Muscle layer of colon (tissue), 2 donors: ENCODE measurements around the gene CCDC154.

Experiments
- H3K27ac ChIP-seq: one replicate; pipeline ENCODE4 v1.7.0; 2013; ENCODE audit warnings: low read depth, mild to moderate bottlenecking, low read length, moderate library complexity
- H3K27me3 ChIP-seq, 2 donors: one replicate each; pipeline ENCODE4 v1.7.0; 2013; ENCODE audit warnings: low read length in 2 of 2, mild to moderate bottlenecking in 2 of 2; ENCODE audit not compliant: insufficient read depth in 2 of 2, control insufficient read depth in 1 of 2
- H3K36me3 ChIP-seq: one replicate; pipeline ENCODE4 v1.7.0; 2013; ENCODE audit warnings: mild to moderate bottlenecking, low read length; ENCODE audit not compliant: insufficient read depth
- H3K4me1 ChIP-seq: one replicate; pipeline ENCODE4 v1.7.0; 2013; ENCODE audit warnings: mild to moderate bottlenecking, low read length; ENCODE audit not compliant: insufficient read depth
- H3K4me3 ChIP-seq, 2 donors: one replicate each; pipeline ENCODE4 v1.7.0; 2013; ENCODE audit warnings: low read length in 2 of 2, low read depth in 1 of 2, mild to moderate bottlenecking in 1 of 2, moderate library complexity in 1 of 2
- H3K9ac ChIP-seq: one replicate; pipeline ENCODE4 v1.7.0; 2013; ENCODE audit warnings: low read length
- H3K9me3 ChIP-seq: one replicate; pipeline ENCODE4 v1.7.0; 2013; ENCODE audit warnings: mild to moderate bottlenecking, low read length
- donor health status: abdominal sarcoma.
- donor health status: Adenocarcinoma of cecum.

The CCDC154 gene, protein sequence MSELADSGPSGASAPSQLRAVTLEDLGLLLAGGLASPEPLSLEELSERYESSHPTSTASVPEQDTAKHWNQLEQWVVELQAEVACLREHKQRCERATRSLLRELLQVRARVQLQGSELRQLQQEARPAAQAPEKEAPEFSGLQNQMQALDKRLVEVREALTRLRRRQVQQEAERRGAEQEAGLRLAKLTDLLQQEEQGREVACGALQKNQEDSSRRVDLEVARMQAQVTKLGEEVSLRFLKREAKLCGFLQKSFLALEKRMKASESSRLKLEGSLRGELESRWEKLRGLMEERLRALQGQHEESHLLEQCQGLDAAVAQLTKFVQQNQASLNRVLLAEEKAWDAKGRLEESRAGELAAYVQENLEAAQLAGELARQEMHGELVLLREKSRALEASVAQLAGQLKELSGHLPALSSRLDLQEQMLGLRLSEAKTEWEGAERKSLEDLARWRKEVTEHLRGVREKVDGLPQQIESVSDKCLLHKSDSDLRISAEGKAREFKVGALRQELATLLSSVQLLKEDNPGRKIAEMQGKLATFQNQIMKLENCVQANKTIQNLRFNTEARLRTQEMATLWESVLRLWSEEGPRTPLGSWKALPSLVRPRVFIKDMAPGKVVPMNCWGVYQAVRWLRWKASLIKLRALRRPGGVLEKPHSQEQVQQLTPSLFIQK

GRCh38 chr16:1443980-1444729, at the start of gene CCDC154:
CCDC154 (minus strand) TSS chr16:1444556; CDS start chr16:1444322, 234 bp downstream.
- Histone ChIP-seq H3K36me3 (peaks cover 18% of the 10 kb centered on the region), H3K9ac (no peak within 1 kb of the TSS), H3K4me3 (no peak within 1 kb of the TSS)

GRCh38 chr16:1493746-1494094, 49.4 kb upstream of the CCDC154 start:
- peak overlapping the region; percentile 21 for H3K9ac ChIP-seq
- peaks cover 21% of the 10 kb centered on the region for H3K4me1 ChIP-seq
- H3K9me3 ChIP-seq, result no peaks in the 10 kb centered on the region
- peak overlapping the region; percentile 79 to 84 for H3K4me3 ChIP-seq
- peaks cover 14% of the 10 kb centered on the region for H3K36me3 ChIP-seq
- peak overlapping the region; percentile 80 for H3K27ac ChIP-seq
- H3K27me3 ChIP-seq, result no peaks in the 10 kb centered on the region

More at GRCh38 chr16:1443980-1444729, at the start of gene CCDC154:
- Histone ChIP-seq H3K27ac (no peak within 1 kb of the TSS), H3K27me3 (no peaks in the 10 kb centered on the region), H3K4me1 (no peaks in the 10 kb centered on the region), H3K9me3 (no peaks in the 10 kb centered on the region)

GRCh38 chr16:1492923-1493745, 48.8 kb upstream of the CCDC154 start, which contains the start of gene TELO2:
TELO2 (plus strand) TSS chr16:1493360; CDS start chr16:1494282, 922 bp downstream.
- Histone ChIP-seq H3K9me3 (no peaks in the 10 kb centered on the region), H3K9ac (peak within 1 kb of the TSS; percentile 21), H3K4me1 (peaks cover 21% of the 10 kb centered on the region), H3K27me3 (no peaks in the 10 kb centered on the region), H3K4me3 (peak within 1 kb of the TSS; percentile 79 to 84), H3K36me3 (peaks cover 9% of the 10 kb centered on the region), H3K27ac (peak within 1 kb of the TSS; percentile 85)

- H3K4me3 ChIP-seq, result peak overlapping the region; percentile 79 to 84
- H3K27ac ChIP-seq, result peak overlapping the region; percentile 85
Measured at GRCh38 chr16:1492082-1492922, 47.9 kb upstream of the CCDC154 start.

GRCh38 chr16:1491327-1491726, 47.0 kb upstream of the CCDC154 start:
- H3K4me3 ChIP-seq, result no peak overlapping the region
- H3K9ac ChIP-seq, result no peak overlapping the region
- H3K9me3 ChIP-seq, result no peaks in the 10 kb centered on the region
- H3K36me3 ChIP-seq, result no peaks in the 10 kb centered on the region
- no peaks in the 10 kb centered on the region for H3K27me3 ChIP-seq
- H3K27ac ChIP-seq, result no peak overlapping the region
- H3K4me1 ChIP-seq, result peaks cover 21% of the 10 kb centered on the region

More at GRCh38 chr16:1492082-1492922, 47.9 kb upstream of the CCDC154 start:
- Histone ChIP-seq H3K27me3 (no peaks in the 10 kb centered on the region), H3K9ac (no peak overlapping the region), H3K36me3 (peaks cover 8% of the 10 kb centered on the region), H3K4me1 (peaks cover 21% of the 10 kb centered on the region), H3K9me3 (no peaks in the 10 kb centered on the region)

GRCh38 chr16:1489077-1489476, 44.7 kb upstream of the CCDC154 start:
- Histone ChIP-seq H3K27ac (no peak overlapping the region), H3K27me3 (no peaks in the 10 kb centered on the region), H3K4me3 (no peak overlapping the region), H3K9ac (no peak overlapping the region), H3K4me1 (peaks cover 10% of the 10 kb centered on the region), H3K36me3 (no peaks in the 10 kb centered on the region), H3K9me3 (no peaks in the 10 kb centered on the region)

- H3K4me1 ChIP-seq, result peaks cover 7% of the 10 kb centered on the region
- H3K36me3 ChIP-seq, result no peaks in the 10 kb centered on the region
- H3K27me3 ChIP-seq, result no peaks in the 10 kb centered on the region
- no peaks in the 10 kb centered on the region for H3K9me3 ChIP-seq
- no peak within 1 kb of the TSS for H3K9ac ChIP-seq
- H3K4me3 ChIP-seq, result no peak within 1 kb of the TSS
- no peak within 1 kb of the TSS for H3K27ac ChIP-seq
Measured at GRCh38 chr16:1488619-1489018, 44.3 kb upstream of the CCDC154 start, which contains the start of gene PTX4. PTX4 (minus strand) TSS chr16:1488944; CDS start chr16:1488909, 35 bp downstream.

- Histone ChIP-seq H3K27ac (no peak overlapping the region), H3K9me3 (no peaks in the 10 kb centered on the region), H3K27me3 (no peaks in the 10 kb centered on the region)
Measured at GRCh38 chr16:1488054-1488601, 43.8 kb upstream of the CCDC154 start.

DNA sequence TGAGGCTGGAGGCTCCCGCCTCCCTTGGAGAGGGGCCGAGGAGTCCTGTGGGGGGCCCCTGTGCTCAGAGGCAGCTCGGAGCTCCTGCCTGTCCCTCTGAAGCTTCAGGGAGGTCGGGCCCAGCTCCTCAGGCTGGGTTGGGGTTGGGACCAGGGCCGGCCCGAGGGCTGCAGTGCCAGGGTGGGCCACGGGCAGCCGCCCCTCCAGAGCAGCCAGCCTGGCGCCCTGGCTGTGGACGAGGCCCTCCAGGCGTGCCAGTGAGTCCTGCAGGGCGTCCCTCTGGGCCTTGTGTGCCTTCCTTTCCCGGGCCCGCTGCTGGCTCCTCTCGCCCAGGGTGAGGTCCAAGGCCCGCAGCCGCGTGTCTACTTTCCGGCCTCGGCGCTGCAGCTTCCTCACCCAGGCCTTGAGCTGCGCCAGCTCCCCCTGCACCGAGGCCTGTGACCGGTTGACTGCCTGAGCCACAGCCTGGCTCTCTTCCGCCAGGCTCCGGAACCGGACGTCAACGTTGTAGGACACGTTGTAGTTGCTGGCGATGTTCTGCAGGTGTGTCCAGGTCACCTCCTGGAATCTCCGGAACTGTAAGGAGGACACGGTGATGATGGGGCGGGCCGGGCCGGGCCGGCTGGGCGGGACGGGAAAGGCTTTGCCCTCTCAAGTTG, 43.2 kb upstream of the CCDC154 start:
- H3K27ac ChIP-seq, result no peak overlapping the region
- H3K4me1 ChIP-seq, result peaks cover 3% of the 10 kb centered on the region
- H3K9ac ChIP-seq, result no peak overlapping the region
- H3K36me3 ChIP-seq, result no peaks in the 10 kb centered on the region
- no peaks in the 10 kb centered on the region for H3K27me3 ChIP-seq
- H3K4me3 ChIP-seq, result no peak overlapping the region
- no peaks in the 10 kb centered on the region for H3K9me3 ChIP-seq

More at GRCh38 chr16:1488054-1488601, 43.8 kb upstream of the CCDC154 start:
- Histone ChIP-seq H3K4me1 (peaks cover 7% of the 10 kb centered on the region), H3K4me3 (no peak overlapping the region), H3K36me3 (no peaks in the 10 kb centered on the region), H3K9ac (no peak overlapping the region)
